T-helper 17 cell (primary cell): ENCODE measurements around the gene AIG1. TPM values are rescaled to one million over a fixed set of nuclear protein-coding genes. Genes with fewer than 3 reads are reported as not detected.
"Not testable (repeated sequence)": the region's sequence is repeated elsewhere in the genome, so short reads cannot be mapped to it uniquely, and the experiment has no call there.

Experiments used
- ATAC-seq: fragments of 150-1000 bp; cut with Tn5 transposase; 2 replicates; pipeline ENCODE4 v1.10.0; 2021; ENCODE audit warnings: mild to moderate bottlenecking, moderate library complexity
- DNase-seq, 3 donors: peaks; one replicate each; pipeline versions ENCODE4 v3.0.0 to v3.0.0-alpha.2; 2020 to 2021
- H3K9me3 ChIP-seq: one replicate; pipeline ENCODE4 v1.7.0; 2013; ENCODE audit warnings: low read length, mild to moderate bottlenecking; ENCODE audit not compliant: control insufficient read depth, poor library complexity, severe bottlenecking
- H3K27ac Mint-ChIP-seq: one replicate; pipeline ENCODE4 v1.8.0; 2022; ENCODE audit warnings: mild to moderate bottlenecking, moderate library complexity, mixed read lengths
- H3K27me3 Mint-ChIP-seq: one replicate; pipeline ENCODE4 v1.8.0; 2022; ENCODE audit warnings: mixed read lengths
- H3K36me3 Mint-ChIP-seq: one replicate; pipeline ENCODE4 v1.8.0; 2022; ENCODE audit warnings: low read depth, mixed read lengths
- H3K4me1 Mint-ChIP-seq: one replicate; pipeline ENCODE4 v1.8.0; 2022; ENCODE audit warnings: mild to moderate bottlenecking, mixed read lengths
- H3K4me3 Mint-ChIP-seq: one replicate; pipeline ENCODE4 v1.8.0; 2022; ENCODE audit warnings: mild to moderate bottlenecking, moderate library complexity, mixed read lengths
- total RNA-seq, 4 donors: library from RNA in 2 of 4; stranded (reverse) in 2 of 4; gene quantifications; one replicate each; pipeline ENCODE4 v1.2.3 and lab custom pipeline; 2022 to 2026

Gene AIG1
- total RNA-seq, 2 donors from 2014 or later = 7.9 to 16.5 TPM

GRCh38 chr6:143234734-143235133 lies 174.0 kb downstream of the AIG1 start:
- ATAC-seq = no peak

GRCh38 chr6:143236151-143236798 lies 175.6 kb downstream of the AIG1 start:
- no peak for ATAC-seq
- no peak overlapping the region for H3K4me3 Mint-ChIP-seq
- H3K27ac Mint-ChIP-seq = no peak overlapping the region
- no peaks in the 10 kb centered on the region for H3K27me3 Mint-ChIP-seq
- no peaks in the 10 kb centered on the region for H3K9me3 ChIP-seq
- H3K4me1 Mint-ChIP-seq = no peaks in the 10 kb centered on the region
- H3K36me3 Mint-ChIP-seq = peaks cover 2% of the 10 kb centered on the region
- DNase-seq = no peak

More at GRCh38 chr6:143234734-143235133, 174.0 kb downstream of the AIG1 start:
- Mint-ChIP-seq H3K27me3 (no peaks in the 10 kb centered on the region), H3K4me3 (no peak overlapping the region), H3K27ac (no peak overlapping the region), H3K36me3 (peaks cover 2% of the 10 kb centered on the region), H3K4me1 (no peaks in the 10 kb centered on the region)
- no peak for DNase-seq
- no peaks in the 10 kb centered on the region for H3K9me3 ChIP-seq

GRCh38 chr6:143238306-143238705 lies 177.6 kb downstream of the AIG1 start:
- no peaks in the 10 kb centered on the region for H3K27me3 Mint-ChIP-seq
- no peak for ATAC-seq
- H3K36me3 Mint-ChIP-seq = peaks cover 2% of the 10 kb centered on the region
- H3K4me1 Mint-ChIP-seq = no peaks in the 10 kb centered on the region
- H3K4me3 Mint-ChIP-seq = no peak overlapping the region
- no peak overlapping the region for H3K27ac Mint-ChIP-seq
- no peaks in the 10 kb centered on the region for H3K9me3 ChIP-seq
- DNase-seq = no peak

- no peaks in the 10 kb centered on the region for H3K9me3 ChIP-seq
- Mint-ChIP-seq H3K27ac (no peak overlapping the region), H3K4me1 (no peaks in the 10 kb centered on the region), H3K27me3 (no peaks in the 10 kb centered on the region), H3K4me3 (no peak overlapping the region), H3K36me3 (peaks cover 2% of the 10 kb centered on the region)
- DNase-seq (no peak), ATAC-seq (no peak)
These were observed 180.4 kb downstream of the AIG1 start for GRCh38 chr6:143241111-143241510.

- H3K27ac Mint-ChIP-seq = no peak overlapping the region
- no peaks in the 10 kb centered on the region for H3K4me1 Mint-ChIP-seq
- H3K9me3 ChIP-seq = no peaks in the 10 kb centered on the region
- H3K4me3 Mint-ChIP-seq = no peak overlapping the region
- no peaks in the 10 kb centered on the region for H3K27me3 Mint-ChIP-seq
- H3K36me3 Mint-ChIP-seq = peaks cover 2% of the 10 kb centered on the region
- no peak for DNase-seq
- ATAC-seq = no peak
These were observed 181.2 kb downstream of the AIG1 start for GRCh38 chr6:143241911-143242310.

- Mint-ChIP-seq H3K27me3 (no peaks in the 10 kb centered on the region), H3K4me3 (no peak overlapping the region), H3K4me1 (no peaks in the 10 kb centered on the region), H3K27ac (no peak overlapping the region), H3K36me3 (no peaks in the 10 kb centered on the region)
- ATAC-seq (no peak), DNase-seq (no peak)
- H3K9me3 ChIP-seq = no peaks in the 10 kb centered on the region
These were observed 183.1 kb downstream of the AIG1 start for GRCh38 chr6:143243786-143244185.

- Mint-ChIP-seq H3K4me1 (no peaks in the 10 kb centered on the region), H3K27me3 (no peaks in the 10 kb centered on the region), H3K36me3 (no peaks in the 10 kb centered on the region), H3K4me3 (no peak overlapping the region), H3K27ac (no peak overlapping the region)
- ATAC-seq (no peak), DNase-seq (no peak)
- H3K9me3 ChIP-seq = no peaks in the 10 kb centered on the region
These were observed 185.0 kb downstream of the AIG1 start for GRCh38 chr6:143245656-143246055.

GRCh38 chr6:143246166-143246775 lies 185.6 kb downstream of the AIG1 start:
- H3K9me3 ChIP-seq, ATAC-seq, H3K27ac Mint-ChIP-seq, H3K36me3 Mint-ChIP-seq, H3K4me3 Mint-ChIP-seq, H3K27me3 Mint-ChIP-seq, DNase-seq, H3K4me1 Mint-ChIP-seq: not testable (repeated sequence)

- no peak overlapping the region for H3K4me3 Mint-ChIP-seq
- no peaks in the 10 kb centered on the region for H3K4me1 Mint-ChIP-seq
- DNase-seq = no peak
- H3K27ac Mint-ChIP-seq = no peak overlapping the region
- no peaks in the 10 kb centered on the region for H3K9me3 ChIP-seq
- ATAC-seq = no peak
- no peaks in the 10 kb centered on the region for H3K27me3 Mint-ChIP-seq
- no peaks in the 10 kb centered on the region for H3K36me3 Mint-ChIP-seq
These were observed 186.9 kb downstream of the AIG1 start for GRCh38 chr6:143247586-143247985.

- no peak overlapping the region for H3K27ac Mint-ChIP-seq
- no peaks in the 10 kb centered on the region for H3K9me3 ChIP-seq
- ATAC-seq (no peak), DNase-seq (no peak)
- H3K27me3 Mint-ChIP-seq = no peaks in the 10 kb centered on the region
- no peak overlapping the region for H3K4me3 Mint-ChIP-seq
- no peaks in the 10 kb centered on the region for H3K4me1 Mint-ChIP-seq
- no peaks in the 10 kb centered on the region for H3K36me3 Mint-ChIP-seq
These were observed 187.7 kb downstream of the AIG1 start for GRCh38 chr6:143248359-143248758.

GRCh38 chr6:143251288-143251687 lies 190.6 kb downstream of the AIG1 start:
- DNase-seq (no peak), ATAC-seq (no peak)
- H3K4me3 Mint-ChIP-seq = no peak overlapping the region
- no peaks in the 10 kb centered on the region for H3K36me3 Mint-ChIP-seq
- no peak overlapping the region for H3K27ac Mint-ChIP-seq
- no peaks in the 10 kb centered on the region for H3K27me3 Mint-ChIP-seq
- no peaks in the 10 kb centered on the region for H3K9me3 ChIP-seq
- H3K4me1 Mint-ChIP-seq = no peaks in the 10 kb centered on the region

GRCh38 chr6:143252961-143253360 lies 192.3 kb downstream of the AIG1 start:
- H3K27me3 Mint-ChIP-seq = no peaks in the 10 kb centered on the region
- H3K4me3 Mint-ChIP-seq = no peak overlapping the region
- DNase-seq = no peak
- H3K9me3 ChIP-seq = no peaks in the 10 kb centered on the region
- no peaks in the 10 kb centered on the region for H3K36me3 Mint-ChIP-seq
- no peaks in the 10 kb centered on the region for H3K4me1 Mint-ChIP-seq
- ATAC-seq = no peak
- H3K27ac Mint-ChIP-seq = no peak overlapping the region

GRCh38 chr6:143253586-143253985 lies 192.9 kb downstream of the AIG1 start:
- Mint-ChIP-seq H3K4me3 (no peak overlapping the region), H3K27ac (no peak overlapping the region), H3K36me3 (no peaks in the 10 kb centered on the region), H3K27me3 (no peaks in the 10 kb centered on the region), H3K4me1 (no peaks in the 10 kb centered on the region)
- ATAC-seq = no peak
- DNase-seq = no peak
- H3K9me3 ChIP-seq = no peaks in the 10 kb centered on the region

GRCh38 chr6:143258945-143259344 lies 198.3 kb downstream of the AIG1 start:
- H3K4me1 Mint-ChIP-seq = no peaks in the 10 kb centered on the region
- DNase-seq = no peak
- no peaks in the 10 kb centered on the region for H3K27me3 Mint-ChIP-seq
- H3K4me3 Mint-ChIP-seq = no peak overlapping the region
- no peak for ATAC-seq
- no peaks in the 10 kb centered on the region for H3K9me3 ChIP-seq
- no peaks in the 10 kb centered on the region for H3K36me3 Mint-ChIP-seq
- no peak overlapping the region for H3K27ac Mint-ChIP-seq
